ENCODE results near the gene OR52N5. TPM values are rescaled to one million over a fixed set of nuclear protein-coding genes. Genes with fewer than 3 reads are reported as not detected.

The OR52N5 gene
- total RNA-seq, 1 donor from 2014 or later: not detected

Other genes with a start within 250 kb of the OR52N5 start
- gene OR52H1, start 234.8 kb downstream of the OR52N5 start, total RNA-seq: not detected in 2 replicates
- not detected in 2 replicates for gene OR52B6, start 202.5 kb downstream of the OR52N5 start, total RNA-seq
- 2.0 TPM in 2 replicates for gene TRIM6, start 186.7 kb downstream of the OR52N5 start, total RNA-seq
- gene TRIM34, start 158.4 kb downstream of the OR52N5 start, total RNA-seq: 11.3 and 12.9 TPM in 2 replicates
- 56.6 and 77.9 TPM in 2 replicates for gene TRIM5, start 98.3 kb downstream of the OR52N5 start, total RNA-seq
- 116 and 129 TPM in 2 replicates for gene TRIM22, start 93.6 kb downstream of the OR52N5 start, total RNA-seq
- not detected in 2 replicates for gene OR56B1, start 46.9 kb downstream of the OR52N5 start, total RNA-seq
- gene OR52N4, start 29.1 kb downstream of the OR52N5 start, total RNA-seq: not detected in 2 replicates
- not detected in 2 replicates for gene OR52N1, start 7.9 kb upstream of the OR52N5 start, total RNA-seq
- not detected in 2 replicates for gene OR52N2, start 25.6 kb upstream of the OR52N5 start, total RNA-seq
- not detected in 2 replicates for gene OR52E6, start 58.5 kb upstream of the OR52N5 start, total RNA-seq
- gene OR52E8, start 74.3 kb upstream of the OR52N5 start, total RNA-seq: not detected in 2 replicates
- gene OR52E4, start 97.3 kb upstream of the OR52N5 start, total RNA-seq: not detected in 2 replicates
- not detected in 2 replicates for gene OR52E5, start 109.9 kb upstream of the OR52N5 start, total RNA-seq
- not detected in 2 replicates for gene OR56A3, start 158.9 kb upstream of the OR52N5 start, total RNA-seq
- gene OR56A5, start 185.1 kb upstream of the OR52N5 start, total RNA-seq: not detected in 2 replicates
- gene OR52L1, start 203.6 kb upstream of the OR52N5 start, total RNA-seq: not detected in 2 replicates
- gene OR56A4, start 223.6 kb upstream of the OR52N5 start, total RNA-seq: not detected in 2 replicates
- not detected in 2 replicates for gene OR56A1, start 247.4 kb upstream of the OR52N5 start, total RNA-seq